Type B pancreatic cell (in vitro differentiated cells): ENCODE results near the gene VTN. TPM values are rescaled to one million over a fixed set of nuclear protein-coding genes. Genes with fewer than 3 reads are reported as not detected.

Experiments
- DNase-seq: peaks from one replicate; pipeline ENCODE4 v3.0.0; 2021; ENCODE audit warnings: mixed read lengths; ENCODE audit not compliant: unreplicated experiment; ENCODE audit errors: extremely low spot score
- H3K27ac Mint-ChIP-seq: 2 replicates; pipeline ENCODE4 v1.8.0; 2021; ENCODE audit warnings: mild to moderate bottlenecking, mixed read lengths
- H3K27me3 Mint-ChIP-seq: 2 replicates; pipeline ENCODE4 v1.8.0; 2021; ENCODE audit warnings: mixed read lengths
- H3K36me3 Mint-ChIP-seq: 2 replicates; pipeline ENCODE4 v1.8.0; 2021; ENCODE audit warnings: mixed read lengths
- H3K4me1 Mint-ChIP-seq: one replicate; pipeline ENCODE4 v1.8.0; 2021; ENCODE audit warnings: mixed read lengths; ENCODE audit not compliant: unreplicated experiment
- H3K4me3 Mint-ChIP-seq: 2 replicates; pipeline ENCODE4 v1.8.0; 2021; ENCODE audit warnings: mild to moderate bottlenecking, mixed read lengths
- H3K9me3 Mint-ChIP-seq: 2 replicates; pipeline ENCODE4 v1.8.0; 2021; ENCODE audit warnings: mixed read lengths
- total RNA-seq: library from RNA; stranded (reverse); gene quantifications from 2 replicates; pipeline ENCODE4 v1.2.1, GENCODE V29; 2021; ENCODE audit warnings: low replicate concordance
- TF ChIP-seq, protein P1 (sequence below): fragments of 200-600 bp; sonication (generic); conservative IDR thresholded peaks from 2 replicates; pipeline ENCODE4 v1.5.0; 2021; ENCODE audit warnings: antibody characterized with exemption, mild to moderate bottlenecking

Gene VTN
- total RNA-seq, 1 donor from 2014 or later = 20.3 TPM

DNA sequence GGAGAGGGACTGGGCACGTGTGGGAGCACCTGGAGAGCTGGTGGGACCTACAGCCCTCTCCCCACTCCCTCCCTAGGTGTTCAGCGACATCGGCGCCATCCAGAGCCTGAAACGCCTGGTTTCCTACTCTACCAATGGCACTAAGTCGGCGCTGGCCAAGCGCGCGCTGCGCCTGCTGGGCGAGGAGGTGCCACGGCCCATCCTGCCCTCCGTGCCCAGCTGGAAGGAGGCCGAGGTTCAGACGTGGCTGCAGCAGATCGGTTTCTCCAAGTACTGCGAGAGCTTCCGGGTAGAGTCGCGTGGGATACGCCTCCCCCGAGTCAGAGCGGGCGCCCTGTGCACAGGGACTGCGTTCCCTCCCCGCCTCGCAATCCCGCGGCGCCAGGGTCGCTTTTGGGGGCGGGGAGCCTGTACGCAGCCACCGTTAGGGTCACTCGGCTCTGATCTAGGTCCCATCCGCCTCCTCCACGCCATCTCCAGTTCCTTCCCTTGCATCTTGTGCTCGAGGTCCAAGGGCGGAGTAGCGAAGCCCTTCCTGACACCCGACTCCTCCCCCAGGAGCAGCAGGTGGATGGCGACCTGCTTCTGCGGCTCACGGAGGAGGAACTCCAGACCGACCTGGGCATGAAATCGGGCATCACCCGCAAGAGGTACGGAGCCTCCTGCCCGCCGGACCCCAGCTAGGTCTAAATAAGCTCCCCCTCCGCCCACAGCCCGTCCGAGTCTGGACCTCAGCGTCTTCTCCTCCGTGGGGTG, 14.4 kb upstream of the VTN start:
- Mint-ChIP-seq H3K27ac (no peak overlapping the region), H3K27me3 (peaks cover 56% of the 10 kb centered on the region), H3K4me1 (peaks cover 6% of the 10 kb centered on the region), H3K36me3 (peaks cover 25% of the 10 kb centered on the region), H3K9me3 (no peaks in the 10 kb centered on the region), H3K4me3 (peak overlapping the region; percentile 85)
- DNase-seq = no peak
- TF ChIP-seq, protein P1, sequence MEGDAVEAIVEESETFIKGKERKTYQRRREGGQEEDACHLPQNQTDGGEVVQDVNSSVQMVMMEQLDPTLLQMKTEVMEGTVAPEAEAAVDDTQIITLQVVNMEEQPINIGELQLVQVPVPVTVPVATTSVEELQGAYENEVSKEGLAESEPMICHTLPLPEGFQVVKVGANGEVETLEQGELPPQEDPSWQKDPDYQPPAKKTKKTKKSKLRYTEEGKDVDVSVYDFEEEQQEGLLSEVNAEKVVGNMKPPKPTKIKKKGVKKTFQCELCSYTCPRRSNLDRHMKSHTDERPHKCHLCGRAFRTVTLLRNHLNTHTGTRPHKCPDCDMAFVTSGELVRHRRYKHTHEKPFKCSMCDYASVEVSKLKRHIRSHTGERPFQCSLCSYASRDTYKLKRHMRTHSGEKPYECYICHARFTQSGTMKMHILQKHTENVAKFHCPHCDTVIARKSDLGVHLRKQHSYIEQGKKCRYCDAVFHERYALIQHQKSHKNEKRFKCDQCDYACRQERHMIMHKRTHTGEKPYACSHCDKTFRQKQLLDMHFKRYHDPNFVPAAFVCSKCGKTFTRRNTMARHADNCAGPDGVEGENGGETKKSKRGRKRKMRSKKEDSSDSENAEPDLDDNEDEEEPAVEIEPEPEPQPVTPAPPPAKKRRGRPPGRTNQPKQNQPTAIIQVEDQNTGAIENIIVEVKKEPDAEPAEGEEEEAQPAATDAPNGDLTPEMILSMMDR = no peak

DNA sequence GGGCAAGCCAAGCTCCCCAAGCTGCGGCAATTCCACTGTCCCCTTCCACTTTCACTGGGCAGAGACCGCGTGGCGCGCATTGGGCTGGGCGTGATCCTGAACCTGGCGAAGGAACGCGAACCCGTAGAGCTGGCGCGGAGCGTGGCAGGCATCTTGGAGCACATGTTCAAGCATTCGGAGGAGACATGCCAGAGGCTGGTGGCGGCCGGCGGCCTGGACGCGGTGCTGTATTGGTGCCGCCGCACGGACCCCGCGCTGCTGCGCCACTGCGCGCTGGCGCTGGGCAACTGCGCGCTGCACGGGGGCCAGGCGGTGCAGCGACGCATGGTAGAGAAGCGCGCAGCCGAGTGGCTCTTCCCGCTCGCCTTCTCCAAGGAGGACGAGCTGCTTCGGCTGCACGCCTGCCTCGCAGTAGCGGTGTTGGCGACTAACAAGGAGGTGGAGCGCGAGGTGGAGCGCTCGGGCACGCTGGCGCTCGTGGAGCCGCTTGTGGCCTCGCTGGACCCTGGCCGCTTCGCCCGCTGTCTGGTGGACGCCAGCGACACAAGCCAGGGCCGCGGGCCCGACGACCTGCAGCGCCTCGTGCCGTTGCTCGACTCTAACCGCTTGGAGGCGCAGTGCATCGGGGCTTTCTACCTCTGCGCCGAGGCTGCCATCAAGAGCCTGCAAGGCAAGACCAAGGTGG, 11.2 kb upstream of the VTN start:
- TF ChIP-seq, protein P1 = peak; percentile 60
- Mint-ChIP-seq H3K4me1 (peaks cover 6% of the 10 kb centered on the region), H3K9me3 (no peaks in the 10 kb centered on the region), H3K27me3 (peaks cover 60% of the 10 kb centered on the region), H3K36me3 (peaks cover 20% of the 10 kb centered on the region), H3K4me3 (peak overlapping the region; percentile 59), H3K27ac (peak overlapping the region; percentile 50)
- no peak for DNase-seq

DNA sequence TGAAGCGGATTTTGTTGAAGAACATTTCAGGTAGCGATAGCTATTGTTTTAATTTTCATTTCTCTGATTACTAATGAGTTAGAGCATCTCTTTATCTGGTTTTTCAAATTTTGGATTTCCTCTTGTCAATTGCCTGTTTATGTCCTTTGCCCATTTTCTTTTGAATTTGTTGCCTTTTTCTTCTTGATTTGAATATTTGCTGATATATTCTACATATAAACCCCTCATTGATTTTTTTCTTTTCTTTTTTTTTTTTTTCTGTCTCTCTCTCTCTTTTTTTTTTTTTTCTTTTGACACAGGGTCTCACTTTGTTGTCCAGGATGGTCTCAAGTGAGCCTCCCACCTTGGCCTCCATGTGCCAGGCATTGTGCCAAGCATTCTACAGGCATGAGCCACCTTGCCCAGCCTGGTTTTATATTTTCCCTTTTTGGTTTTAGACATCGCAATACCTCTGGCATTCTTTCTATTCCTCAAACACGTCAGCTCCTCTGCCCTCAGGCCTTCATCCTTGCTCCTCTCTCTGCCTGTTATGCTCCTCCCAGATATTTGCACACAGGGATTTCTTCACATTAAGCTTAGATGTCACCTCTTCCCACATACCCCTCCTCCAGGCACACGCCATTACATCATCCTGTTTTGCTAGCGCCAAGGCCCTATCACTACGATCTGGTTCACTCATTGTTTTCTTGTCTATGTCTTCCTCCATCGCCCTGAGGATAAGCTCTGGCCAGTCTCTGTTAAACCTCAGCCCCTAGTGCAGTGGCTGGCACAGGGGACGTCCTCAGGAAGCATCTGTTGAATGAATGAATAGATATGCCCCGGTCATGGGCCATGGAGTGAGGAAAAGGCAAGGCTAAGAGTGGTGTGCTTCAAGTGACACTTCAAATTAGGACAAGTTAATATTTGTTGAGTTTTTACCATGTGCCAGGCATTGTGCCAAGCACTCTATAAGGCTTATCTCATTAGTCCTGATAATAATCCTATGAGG, 10.0 kb upstream of the VTN start:
- peaks cover 6% of the 10 kb centered on the region for H3K4me1 Mint-ChIP-seq

DNA sequence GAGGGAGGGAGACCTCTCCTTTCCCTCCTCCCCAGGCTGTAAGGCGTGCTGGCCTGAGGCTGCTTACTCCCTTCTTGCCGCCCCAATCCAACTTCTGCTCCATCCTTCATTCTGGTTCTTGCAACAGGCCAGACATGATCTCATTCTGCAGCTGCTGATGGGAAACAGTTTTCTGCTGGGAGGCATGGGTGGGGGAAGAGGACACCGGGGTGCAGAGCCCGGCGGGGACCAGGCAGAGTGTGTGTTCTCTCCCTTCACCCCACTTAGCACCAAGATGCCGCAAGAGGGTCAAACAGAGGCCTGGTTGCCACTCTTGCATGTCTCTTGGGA, 2.8 kb upstream of the VTN start:
- Mint-ChIP-seq H3K27ac (no peak overlapping the region), H3K4me1 (peaks cover 28% of the 10 kb centered on the region), H3K4me3 (peak overlapping the region; percentile 83), H3K27me3 (peaks cover 14% of the 10 kb centered on the region), H3K36me3 (peaks cover 4% of the 10 kb centered on the region), H3K9me3 (no peaks in the 10 kb centered on the region)
- TF ChIP-seq, protein P1 = no peak
- no peak for DNase-seq

More for the DNA sequence above, 10.0 kb upstream of the VTN start:
- no peaks in the 10 kb centered on the region for H3K9me3 Mint-ChIP-seq
- TF ChIP-seq, protein P1 = no peak
- H3K27ac Mint-ChIP-seq = peak overlapping the region; percentile 43
- peaks cover 20% of the 10 kb centered on the region for H3K36me3 Mint-ChIP-seq
- peaks cover 57% of the 10 kb centered on the region for H3K27me3 Mint-ChIP-seq
- peak overlapping the region; percentile 13 for H3K4me3 Mint-ChIP-seq
- DNase-seq = no peak

DNA sequence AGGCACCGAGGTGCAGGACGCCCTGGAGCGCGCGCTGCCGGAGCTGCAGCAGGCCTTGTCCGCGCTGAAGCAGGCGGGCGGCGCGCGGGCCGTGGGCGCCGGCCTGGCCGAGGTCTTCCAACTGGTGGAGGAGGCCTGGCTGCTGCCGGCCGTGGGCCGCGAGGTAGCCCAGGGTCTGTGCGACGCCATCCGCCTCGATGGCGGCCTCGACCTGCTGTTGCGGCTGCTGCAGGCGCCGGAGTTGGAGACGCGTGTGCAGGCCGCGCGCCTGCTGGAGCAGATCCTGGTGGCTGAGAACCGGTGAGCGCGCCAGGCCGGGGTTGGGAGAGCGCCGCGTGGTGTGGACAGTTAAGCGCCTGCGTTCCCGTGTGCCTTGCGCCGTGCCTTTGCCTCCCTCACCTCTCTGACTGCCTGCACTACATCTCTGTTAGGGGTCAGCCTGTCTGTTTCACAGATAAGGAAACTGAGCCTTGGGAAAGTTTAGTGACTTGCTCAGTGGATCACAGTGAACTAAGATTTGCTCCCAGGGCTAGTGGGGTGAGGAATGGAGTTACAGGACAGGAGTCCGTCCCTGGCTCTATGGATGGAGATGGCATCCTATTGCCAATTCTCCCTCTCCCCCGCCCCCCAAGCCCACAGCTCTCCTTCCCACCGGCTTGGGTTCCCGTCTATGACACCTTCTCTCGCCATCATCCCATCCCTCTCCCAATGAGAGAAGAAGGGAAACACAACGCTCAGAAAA, 2.3 kb upstream of the VTN start:
- Mint-ChIP-seq H3K9me3 (no peaks in the 10 kb centered on the region), H3K4me1 (peaks cover 28% of the 10 kb centered on the region), H3K27ac (no peak overlapping the region), H3K36me3 (peaks cover 4% of the 10 kb centered on the region), H3K4me3 (peak overlapping the region; percentile 83), H3K27me3 (peaks cover 14% of the 10 kb centered on the region)
- TF ChIP-seq, protein P1 = no peak
- no peak for DNase-seq
